Measurements from ENCODE around the gene XXYLT1.
"Not testable (repeated sequence)": the region's sequence is repeated elsewhere in the genome, so short reads cannot be mapped to it uniquely, and the experiment has no call there.

The XXYLT1 gene, protein sequence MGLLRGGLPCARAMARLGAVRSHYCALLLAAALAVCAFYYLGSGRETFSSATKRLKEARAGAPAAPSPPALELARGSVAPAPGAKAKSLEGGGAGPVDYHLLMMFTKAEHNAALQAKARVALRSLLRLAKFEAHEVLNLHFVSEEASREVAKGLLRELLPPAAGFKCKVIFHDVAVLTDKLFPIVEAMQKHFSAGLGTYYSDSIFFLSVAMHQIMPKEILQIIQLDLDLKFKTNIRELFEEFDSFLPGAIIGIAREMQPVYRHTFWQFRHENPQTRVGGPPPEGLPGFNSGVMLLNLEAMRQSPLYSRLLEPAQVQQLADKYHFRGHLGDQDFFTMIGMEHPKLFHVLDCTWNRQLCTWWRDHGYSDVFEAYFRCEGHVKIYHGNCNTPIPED

GRCh38 chr3:195270817-195271409 lies at the start of gene XXYLT1:
Gene XXYLT1, minus strand, starts transcription at chr3:195271159. Its CDS starts 101 bp downstream, at chr3:195271058.
- DNase-seq: peak; percentile 83

GRCh38 chr3:195319060-195319459 lies 48.1 kb upstream of the XXYLT1 start:
- DNase-seq: no peak

GRCh38 chr3:195312714-195313113 lies 41.8 kb upstream of the XXYLT1 start:
- DNase-seq: no peak

DNA sequence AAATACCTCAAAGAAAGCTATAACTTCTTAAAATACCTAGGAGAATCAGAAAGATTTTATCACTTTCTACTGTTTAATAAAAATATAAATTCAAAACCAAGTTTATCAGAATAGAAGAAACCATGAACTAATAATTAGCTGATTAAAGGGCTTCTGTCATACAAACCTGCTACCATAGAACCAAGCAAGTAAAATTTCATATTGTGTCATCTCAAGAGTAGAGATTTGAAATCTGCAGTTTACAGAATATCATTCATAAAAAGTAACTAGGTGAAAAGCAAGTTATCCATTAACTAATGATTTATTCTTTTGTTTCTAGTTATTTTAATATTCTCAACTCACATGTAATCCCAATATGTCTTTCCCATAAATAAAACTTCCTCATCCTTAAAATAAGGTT lies 36.8 kb upstream of the XXYLT1 start:
- no peak for DNase-seq

DNA sequence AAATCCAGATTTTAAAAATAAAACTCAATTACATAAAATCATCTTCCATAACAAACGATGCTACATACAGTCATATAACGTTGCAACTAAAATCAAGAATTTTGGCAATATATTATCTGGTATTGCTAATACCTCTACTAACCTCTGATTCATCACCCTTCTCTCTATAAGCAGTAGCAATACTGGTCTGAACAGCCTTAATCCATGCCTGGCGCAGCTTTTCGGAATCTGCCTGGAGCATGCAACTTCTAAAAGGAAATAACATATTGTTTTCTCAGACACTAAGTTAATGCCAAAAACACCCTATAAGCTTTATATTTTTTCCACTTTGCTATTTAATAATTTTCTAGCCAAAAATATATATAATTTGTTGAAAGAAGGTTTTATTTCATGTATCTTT lies 35.4 kb upstream of the XXYLT1 start:
- DNase-seq: no peak

- DNase-seq: no peak
Observed at GRCh38 chr3:195302431-195302830, 31.5 kb upstream of the XXYLT1 start.

GRCh38 chr3:195297446-195297845 lies 26.5 kb upstream of the XXYLT1 start:
- no peak for DNase-seq

DNA sequence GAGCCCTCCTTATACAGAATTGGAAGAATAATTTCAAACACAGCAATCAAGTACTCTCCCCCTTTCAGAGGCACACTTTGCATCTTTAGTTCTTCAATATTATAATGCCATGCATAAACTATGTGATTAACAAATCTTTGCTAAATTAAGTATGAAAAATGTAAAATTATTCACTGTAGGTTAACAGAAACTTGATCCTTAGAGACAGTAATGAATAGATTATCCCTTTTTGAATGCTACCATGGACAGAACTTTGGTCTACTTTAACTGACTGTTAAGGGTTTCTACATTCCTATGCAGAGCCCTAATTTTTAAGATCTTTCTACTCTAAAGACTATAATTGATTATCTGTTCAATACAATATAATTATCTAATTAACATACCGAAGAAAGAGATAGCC lies 25.7 kb upstream of the XXYLT1 start:
- no peak for DNase-seq

- DNase-seq: no peak
Observed at GRCh38 chr3:195291121-195291520, 20.2 kb upstream of the XXYLT1 start.

- not testable (repeated sequence) for DNase-seq
Observed at GRCh38 chr3:195290643-195291042, 19.7 kb upstream of the XXYLT1 start.

DNA sequence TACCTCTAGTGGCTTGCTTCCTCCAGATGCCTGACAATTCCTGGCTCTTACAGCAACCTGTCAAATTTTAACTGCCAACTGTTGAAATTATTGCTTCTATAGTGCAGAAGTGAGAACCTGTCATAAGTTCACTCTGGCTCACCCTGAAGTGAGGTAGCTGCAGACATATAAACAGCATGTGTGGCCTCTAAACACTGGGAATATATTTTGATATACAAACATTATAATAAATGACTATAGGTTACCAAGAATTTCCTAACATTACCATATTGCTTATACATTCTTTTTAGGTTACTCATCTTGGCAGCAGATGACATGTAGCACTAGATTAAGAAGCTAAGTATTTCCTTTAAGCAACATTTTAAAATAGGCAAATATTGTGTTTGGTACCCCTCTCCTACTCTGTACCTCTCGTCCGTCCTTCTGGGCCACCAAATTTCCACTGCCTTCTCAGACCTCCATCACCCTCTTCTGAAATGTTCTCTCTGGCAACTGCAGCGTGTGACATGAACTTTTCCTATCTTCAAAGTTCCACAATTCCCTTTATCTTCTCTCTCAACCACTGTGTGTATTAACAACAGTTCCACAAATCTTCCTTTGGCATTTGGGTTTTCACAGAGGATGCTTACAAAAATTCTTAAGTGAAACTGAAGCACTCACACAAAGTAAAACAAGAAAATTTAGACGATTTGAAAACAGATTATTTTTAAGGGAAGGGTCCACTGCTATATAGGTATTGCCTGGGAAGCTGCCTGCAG lies 15.3 kb upstream of the XXYLT1 start:
- no peak for DNase-seq

DNA sequence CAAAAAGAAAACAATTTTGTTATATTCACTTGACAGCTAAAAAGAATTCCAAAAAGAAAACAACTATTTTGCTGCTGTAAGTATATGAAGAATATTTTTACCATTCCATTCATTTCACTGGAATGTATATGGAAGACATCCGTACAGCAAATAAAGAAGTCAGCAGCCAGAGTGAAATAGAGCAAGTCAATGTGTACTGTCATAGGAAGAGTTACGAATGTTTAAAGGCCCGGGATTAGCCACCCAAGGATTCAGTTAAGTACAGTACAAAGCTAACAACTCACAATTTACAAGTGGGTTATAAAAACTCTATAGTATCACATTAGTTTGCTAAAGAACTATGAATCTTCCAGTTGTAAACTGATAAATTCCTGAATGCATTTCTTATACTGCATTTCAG lies 14.4 kb upstream of the XXYLT1 start:
- no peak for DNase-seq

DNA sequence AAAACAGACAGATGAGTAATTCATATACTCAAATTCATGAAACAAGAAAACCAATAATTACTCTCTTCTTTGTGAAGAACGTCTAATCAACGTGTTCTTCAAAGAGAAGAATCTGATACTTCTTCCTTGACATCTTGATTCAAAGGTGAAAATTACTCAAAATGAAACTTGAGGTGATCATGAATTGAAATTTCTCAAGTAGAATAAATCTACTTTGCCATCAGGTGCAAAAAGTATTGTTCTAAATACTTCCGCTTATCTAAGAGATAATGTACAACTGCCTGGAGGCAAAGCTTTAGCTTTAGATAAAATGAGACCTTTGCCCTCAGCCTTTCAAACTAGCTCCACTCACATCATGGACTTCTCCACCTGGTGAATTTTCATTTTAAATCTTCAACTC lies 13.9 kb upstream of the XXYLT1 start:
- no peak for DNase-seq

DNA sequence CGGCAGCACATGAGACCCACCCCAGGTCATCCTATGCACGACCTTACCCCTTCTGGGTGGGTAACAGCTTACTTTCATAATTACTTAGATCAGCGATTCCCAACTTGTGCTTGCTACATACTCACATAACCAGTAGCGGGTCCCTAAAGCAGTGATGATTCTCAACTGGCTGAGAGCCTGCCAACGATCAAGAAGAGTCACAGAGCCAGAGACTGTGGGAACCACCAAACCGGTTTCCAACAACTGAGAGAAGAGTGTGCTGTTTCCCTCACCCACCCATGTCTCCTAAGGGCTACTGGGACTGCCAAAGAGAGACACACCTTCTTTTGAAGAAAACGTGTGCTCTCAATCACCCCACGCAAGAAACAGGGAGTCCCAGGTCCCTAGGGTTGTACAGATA lies 12.0 kb upstream of the XXYLT1 start:
- DNase-seq: no peak

GRCh38 chr3:195274259-195274966 lies 3.5 kb upstream of the XXYLT1 start:
- no peak for DNase-seq

GRCh38 chr3:195271410-195272243 lies 668 bp upstream of the XXYLT1 start:
- peak; percentile 81 for DNase-seq

DNA sequence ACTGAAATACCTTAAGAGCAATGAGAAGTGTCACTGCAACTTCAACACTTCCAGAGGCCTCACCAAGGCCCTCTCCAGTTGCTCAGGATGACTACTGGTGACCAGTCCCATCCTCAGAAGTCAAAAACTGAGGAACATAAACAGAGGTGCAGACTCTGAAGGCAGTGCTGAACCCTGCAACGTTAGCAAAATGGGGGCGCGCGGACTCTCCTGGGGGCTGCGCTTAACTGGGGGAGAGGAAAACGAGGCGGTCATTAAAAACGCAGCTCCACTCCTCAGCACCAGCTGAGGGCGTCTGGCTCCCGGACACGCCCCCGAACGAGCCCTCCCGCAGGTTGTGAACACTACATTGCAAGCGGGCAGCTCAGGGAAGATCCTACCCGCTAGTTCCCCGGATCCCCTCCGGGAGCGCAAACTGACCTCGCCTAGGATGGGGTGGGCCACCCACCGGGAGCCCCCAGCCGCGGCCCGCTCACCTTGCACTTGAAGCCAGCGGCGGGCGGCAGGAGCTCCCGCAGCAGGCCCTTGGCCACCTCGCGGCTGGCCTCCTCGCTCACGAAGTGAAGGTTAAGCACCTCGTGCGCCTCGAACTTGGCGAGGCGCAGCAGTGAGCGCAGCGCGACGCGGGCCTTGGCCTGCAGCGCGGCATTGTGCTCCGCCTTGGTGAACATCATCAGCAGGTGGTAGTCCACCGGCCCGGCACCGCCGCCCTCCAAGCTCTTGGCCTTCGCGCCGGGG lies 711 bp downstream of the XXYLT1 start:
- DNase-seq: peak; percentile 17

DNA sequence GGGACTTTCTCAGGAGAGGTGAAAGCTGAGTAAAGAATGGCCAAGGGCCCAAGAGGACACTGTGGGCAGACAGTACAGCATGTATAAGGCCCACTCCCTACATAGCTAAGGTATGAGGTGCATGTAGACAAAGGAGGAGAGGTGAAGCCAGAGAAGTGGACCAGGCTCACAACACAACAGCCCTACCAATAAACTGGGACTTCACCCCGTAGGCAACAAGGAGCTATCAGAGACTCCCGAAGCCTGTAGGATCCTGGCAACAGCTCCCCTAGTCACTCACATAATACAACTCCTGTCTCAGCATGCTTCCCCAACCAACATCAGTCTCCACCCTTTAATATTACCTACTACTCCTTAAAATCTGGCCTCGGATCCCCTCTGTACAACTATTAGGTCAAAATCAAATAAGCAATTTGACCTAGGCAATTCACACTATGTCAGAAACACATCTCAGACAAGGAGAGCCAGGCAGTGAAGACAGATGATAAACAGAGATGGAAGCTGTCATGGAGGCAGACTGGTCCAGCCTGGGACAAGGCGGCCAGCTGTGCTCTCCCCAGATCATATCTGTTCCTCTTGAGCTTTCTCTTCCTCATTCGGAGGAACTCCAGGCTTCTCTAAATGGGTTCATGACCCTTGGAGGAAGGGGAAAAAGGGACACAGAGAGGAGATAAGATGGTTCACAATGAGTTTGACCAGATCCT lies 1.4 kb downstream of the XXYLT1 start:
- no peak for DNase-seq

DNA sequence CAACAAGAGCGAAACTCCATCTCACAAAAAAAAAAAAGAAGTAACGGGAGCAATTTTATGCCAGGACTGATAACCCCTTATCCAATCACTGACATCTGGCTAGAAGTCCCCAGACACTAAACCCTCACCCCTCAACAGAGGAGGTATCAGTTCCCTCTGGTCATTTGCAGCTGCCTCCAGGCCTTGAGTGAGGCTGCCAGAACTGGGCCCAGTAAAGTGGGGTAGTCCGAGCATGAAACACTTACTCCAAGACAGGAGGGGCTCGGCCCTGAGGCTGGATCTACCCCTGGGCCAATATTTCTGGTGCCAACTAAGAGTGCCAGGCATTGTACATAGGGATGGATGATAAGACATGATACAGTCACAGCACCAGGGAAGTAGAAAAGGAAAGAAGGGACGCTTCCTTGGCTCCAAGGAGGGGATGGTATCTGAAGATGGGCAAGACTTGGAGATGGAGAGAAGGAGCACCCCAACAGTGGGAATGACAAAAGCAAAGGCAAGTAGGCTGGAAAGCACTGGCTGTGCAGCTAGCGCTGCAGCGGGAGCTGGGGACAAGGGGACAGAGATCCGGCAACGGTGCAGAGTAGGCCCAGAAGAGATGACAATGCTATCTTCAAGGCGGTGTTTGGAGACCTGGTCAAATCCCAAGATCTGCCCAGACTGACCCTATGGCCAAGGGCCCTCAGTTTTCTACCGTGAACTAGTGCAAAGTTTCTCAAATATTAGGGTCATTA lies 2.2 kb downstream of the XXYLT1 start:
- DNase-seq: no peak

DNA sequence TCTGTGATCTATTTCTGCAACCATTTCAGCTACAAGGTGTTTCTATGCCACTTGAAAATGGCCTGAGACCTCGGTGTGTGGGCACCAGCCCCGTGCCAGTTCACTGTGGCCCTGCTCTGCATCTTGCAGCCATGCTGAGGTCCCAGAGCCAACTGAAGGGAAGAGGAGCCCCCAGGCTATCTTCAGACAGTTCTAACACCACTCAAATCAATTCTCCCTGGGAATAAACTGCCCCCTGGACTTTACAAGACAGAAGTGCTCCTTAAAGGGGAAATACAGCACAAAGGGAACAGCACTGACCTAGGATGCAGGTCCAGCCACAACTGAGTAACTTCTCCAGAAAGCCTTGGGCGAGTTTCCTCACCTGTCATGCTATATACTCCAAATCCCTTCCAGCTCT lies 3.9 kb downstream of the XXYLT1 start:
- DNase-seq: no peak
